ENCODE data around the gene DRAP1.
"Not testable (repeated sequence)": the region's sequence is repeated elsewhere in the genome, so short reads cannot be mapped to it uniquely, and the experiment has no call there.

The DRAP1 gene

DNA sequence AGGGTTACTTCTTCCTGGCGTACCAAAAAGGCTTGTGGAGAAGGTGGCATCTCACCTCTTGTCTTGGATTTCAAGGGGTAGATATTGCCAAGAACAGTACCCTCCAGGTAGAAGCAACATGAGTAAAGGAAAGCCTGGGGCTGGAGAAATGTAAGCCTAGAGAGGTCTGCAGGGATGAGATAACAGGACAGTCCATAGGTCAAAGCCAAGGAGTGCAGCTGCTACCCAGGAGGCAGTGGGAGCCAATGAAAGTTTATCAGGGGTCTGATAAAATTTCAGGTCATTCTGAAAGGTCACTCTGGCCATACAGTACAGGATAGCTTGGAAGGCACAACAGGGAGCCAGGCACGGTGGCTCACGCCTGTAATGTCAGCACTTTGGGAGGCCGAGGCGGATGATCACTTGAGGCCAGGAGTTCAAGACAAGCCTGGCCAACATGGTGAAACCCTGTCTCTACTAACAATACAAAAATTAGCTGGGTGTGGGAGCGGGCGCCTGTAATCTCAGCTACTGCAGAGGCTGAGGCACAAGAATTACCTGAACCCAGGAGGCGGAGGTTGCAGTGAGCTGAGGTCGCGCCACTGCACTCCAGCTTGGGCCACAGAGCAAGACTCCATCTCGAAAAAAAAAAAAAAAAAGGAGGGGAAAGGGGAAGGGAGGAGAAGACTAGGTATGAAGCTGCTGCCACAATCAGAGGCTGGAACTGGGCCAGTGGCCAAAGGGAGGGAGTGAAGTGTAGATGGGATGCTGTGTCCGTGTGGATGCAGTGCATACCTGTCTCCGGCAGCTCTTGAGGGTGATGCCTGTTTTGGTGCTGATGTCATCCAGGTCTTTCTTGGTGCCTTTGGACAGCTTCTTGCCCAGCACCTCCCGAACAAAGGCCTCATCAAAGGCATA, 32.2 kb upstream of the DRAP1 start:
- no peak for DNase-seq (ENCODE audit: low spot score)

DNA sequence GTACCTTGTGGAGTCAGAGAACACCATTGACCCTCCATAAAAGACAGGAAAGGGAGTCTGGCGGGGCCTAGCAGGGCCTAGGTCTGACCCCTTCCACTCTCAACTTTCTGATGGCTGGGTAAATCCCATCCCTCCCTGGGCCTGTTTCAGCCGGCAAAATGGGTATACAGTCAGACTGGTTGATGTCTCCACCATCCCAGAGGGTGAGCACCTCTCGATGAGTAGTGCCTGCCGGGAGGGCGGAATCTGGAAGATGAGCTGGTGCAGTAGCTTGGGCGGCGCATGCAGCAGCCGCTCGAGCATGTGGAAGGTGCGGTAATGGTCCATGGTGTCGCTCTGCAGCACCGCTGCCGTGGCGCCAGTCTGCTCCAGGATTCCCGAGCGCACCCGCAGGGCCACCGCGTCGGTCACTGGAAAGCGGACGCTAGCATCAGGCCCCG, 31.5 kb upstream of the DRAP1 start:
- peak; percentile 45 for DNase-seq (ENCODE audit: low spot score)

DNA sequence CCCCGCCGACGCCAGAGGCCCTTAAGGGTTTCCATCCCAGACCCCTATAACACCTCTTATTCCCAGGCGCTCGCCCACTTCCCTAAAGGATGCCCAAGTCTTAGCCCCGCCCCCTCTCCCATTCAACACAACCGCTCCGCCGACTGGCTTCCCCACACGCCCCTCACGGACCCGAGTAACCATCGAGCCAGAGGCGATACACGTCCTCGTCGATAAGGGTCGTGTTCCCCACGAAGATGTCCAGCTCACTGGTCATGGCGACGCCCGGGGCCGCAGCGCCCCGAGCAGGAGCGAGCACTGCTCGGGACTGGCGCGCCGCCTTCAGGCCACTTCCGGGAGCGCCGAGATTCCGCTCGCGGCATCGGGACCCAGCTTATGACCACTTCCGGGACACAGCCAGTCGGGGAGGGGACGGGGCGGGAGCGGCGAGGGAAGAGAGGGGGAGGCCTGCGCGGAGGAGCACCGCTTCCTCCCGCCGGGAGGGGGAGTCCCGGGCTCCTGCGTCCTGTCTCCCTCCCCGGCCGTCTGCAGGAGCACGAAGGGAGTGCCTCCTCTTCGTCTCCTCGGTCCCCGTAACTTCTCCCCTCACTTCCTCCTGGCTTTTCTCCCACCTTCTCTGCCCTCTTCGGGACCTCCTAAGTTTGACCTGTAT, 30.9 kb upstream of the DRAP1 start, which contains the start of gene FIBP:
TSS of gene FIBP (minus strand) at position 309 of the 652 bp plus-strand sequence. CDS start at position 256, 53 bp downstream.
- peak; percentile 97 for DNase-seq (ENCODE audit: low spot score)

GRCh38 chr11:65890324-65891218, 28.7 kb upstream of the DRAP1 start, which contains the start of gene CCDC85B:
CCDC85B (plus strand) TSS chr11:65890673; CDS start chr11:65890784, 111 bp downstream.
- peak; percentile 95 for DNase-seq (ENCODE audit: low spot score)

- DNase-seq (ENCODE audit: low spot score): no peak
Observed at GRCh38 chr11:65891219-65892136, 27.7 kb upstream of the DRAP1 start.

DNA sequence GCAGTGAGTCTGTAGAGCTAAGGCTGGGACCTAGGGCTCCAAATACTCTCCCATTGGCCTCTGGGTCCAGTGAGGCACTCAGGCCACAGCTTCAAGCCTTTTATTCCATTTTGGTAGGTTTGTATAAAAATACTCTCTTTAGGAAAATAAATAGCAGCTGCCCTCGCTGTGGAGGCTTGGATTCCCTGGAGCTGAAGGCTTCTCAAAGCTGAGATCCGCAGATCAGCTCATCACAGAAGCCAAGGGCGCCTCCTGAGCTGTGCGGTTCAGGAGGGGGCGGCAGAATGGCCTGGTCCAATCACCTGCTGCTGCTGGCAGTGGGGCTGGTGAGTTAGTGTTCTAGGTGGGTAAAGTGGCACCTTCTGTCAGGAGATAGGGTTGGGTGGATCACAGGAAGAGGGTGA, 27.1 kb upstream of the DRAP1 start:
- DNase-seq (ENCODE audit: low spot score): not testable (repeated sequence)

DNA sequence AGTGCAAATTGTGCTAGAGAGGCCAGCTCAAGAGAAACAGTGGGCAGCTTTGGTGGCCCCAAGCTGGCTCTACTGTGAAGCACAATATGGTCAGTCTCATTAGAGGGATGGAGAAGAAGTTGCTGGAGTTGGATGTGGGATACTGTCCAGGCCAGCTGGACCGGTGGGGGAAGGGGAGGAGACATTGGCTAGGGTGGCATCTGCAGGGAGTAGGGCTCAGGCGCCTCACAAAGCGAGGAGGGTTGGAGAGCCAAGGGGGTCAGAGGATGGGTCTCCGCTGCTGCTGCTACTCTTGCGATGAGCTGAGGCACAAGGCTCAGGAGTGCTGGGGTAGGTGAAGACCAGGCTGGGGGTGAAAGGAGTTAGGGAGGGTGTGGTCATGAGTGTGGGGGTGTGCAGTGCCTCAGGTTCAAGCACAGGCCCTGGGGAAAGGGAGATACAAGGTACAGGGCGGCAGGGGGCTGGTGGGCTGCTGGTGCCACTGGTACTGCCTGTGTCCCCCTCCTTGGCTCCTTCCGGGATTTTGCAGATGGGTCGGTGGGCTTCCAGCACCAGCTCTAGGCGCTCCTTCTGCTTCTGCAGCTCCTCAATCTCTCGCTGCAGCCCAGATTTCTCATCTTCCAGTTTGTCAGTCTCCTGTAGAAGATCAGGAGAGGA, 26.4 kb upstream of the DRAP1 start:
- DNase-seq (ENCODE audit: low spot score): no peak

DNA sequence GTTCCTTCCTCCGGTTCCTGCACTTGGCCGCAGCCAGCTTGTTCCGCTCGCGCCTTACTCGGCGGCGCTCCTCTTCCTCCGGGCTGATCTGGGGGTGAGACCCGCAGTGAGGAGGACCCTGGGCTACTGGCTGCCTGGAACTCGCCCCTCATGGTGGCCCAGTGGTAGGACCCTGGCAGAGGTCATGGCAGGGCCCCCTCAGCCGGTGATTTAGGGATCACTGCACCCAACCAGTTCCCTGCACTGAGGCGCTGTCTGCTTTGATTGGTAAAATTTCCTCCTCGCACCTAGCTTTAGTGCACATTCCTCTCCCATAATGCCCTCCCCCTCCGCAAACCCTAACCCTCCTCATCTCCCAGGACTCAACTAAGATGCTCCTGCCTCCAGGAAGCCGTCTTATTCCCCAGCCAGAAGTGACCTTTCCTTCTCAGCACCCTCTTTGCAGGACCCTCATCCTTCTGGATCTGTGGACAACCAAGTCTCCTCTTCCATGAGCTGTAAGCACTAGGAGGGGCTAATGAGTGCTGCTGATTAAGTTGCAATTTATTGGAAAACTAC, 25.1 kb upstream of the DRAP1 start:
- DNase-seq (ENCODE audit: low spot score): no peak

DNA sequence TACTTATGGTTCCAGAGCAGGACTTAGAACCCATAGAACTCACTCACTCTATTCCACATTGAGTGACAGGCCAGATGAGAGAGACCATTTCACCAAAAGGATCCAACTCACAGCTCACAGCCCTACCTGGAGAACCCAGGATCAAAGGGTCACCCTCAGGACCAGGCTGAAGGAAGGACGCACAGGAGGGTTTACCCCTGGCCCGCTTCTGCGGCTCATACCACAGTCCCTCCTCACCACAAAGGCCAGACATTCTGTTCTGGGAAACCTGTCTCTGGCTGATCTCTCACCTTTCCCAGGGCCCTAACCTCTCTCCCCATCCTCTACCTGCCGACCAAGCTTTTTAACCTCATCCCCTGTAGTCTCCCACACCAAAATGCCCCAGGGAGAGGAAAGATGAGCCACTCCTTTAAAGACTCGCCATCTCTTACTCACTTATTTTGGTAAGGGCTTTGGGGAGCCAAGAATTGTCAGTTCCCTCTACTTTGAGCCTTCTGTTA, 23.7 kb upstream of the DRAP1 start:
- DNase-seq (ENCODE audit: low spot score): no peak

GRCh38 chr11:65896034-65896999, 22.9 kb upstream of the DRAP1 start:
- DNase-seq (ENCODE audit: low spot score): no peak

GRCh38 chr11:65897020-65897471, 22.2 kb upstream of the DRAP1 start:
- DNase-seq (ENCODE audit: low spot score): no peak

- no peak for DNase-seq (ENCODE audit: low spot score)
Observed at GRCh38 chr11:65898656-65899355, 20.4 kb upstream of the DRAP1 start.

GRCh38 chr11:65899356-65900124, 19.7 kb upstream of the DRAP1 start:
- peak; percentile 77 for DNase-seq (ENCODE audit: low spot score)

DNA sequence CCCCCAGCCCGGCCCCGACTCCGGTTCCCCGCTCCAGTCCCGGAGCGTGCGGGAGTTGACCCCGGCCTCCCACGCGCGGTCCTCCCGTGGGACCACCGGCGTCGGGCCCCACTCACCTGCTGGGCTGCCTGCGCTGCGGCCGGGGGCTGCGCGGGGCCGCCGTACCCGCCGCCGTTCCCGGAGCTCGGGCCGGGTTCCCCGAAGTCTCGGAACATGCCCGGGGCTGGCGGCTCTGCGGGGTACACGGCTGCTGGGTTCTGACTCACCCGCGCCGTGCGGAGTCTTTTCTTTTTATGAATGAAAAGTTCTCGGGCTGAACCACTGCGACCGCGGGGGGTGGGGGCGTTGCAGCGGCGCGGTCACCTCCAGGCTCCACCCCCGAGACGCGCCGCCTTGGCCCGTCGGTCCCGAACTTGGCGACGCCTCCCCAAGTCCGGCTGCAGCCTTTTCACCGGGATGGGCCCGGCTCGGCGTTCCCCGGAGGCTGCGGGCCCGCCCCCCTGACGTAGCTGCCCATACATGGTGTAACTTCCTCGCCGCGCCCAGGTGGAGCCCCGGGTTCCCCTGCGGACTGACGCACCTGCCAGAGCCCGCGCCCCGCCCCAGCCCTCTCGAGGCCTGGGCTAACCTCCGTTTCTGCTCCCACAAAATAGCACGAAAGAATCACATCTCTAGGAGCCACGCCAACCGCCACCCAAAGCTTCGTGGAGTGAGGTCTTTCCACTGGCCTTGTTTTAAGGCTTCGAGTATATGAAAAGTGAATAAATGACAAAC, 18.9 kb upstream of the DRAP1 start, which contains the start of gene FOSL1:
TSS of gene FOSL1 (minus strand) at position 264 of the 774 bp plus-strand sequence. CDS start at position 215, 49 bp downstream.
- peak; percentile 94 for DNase-seq (ENCODE audit: low spot score)

GRCh38 chr11:65900899-65901180, 18.4 kb upstream of the DRAP1 start:
- DNase-seq (ENCODE audit: low spot score): no peak

GRCh38 chr11:65903068-65903481, 16.2 kb upstream of the DRAP1 start:
- DNase-seq (ENCODE audit: low spot score): peak; percentile 91

Measured in AG08395 (cell line).